ENCODE measurements around the gene ACAD11. TPM values are rescaled to one million over a fixed set of nuclear protein-coding genes. Genes with fewer than 3 reads are reported as not detected.

Gene ACAD11
- total RNA-seq, 1 experiment from 2014 or later = 12.6 TPM

- no peak for ATAC-seq
- Histone ChIP-seq H2AFZ (ENCODE audit: low read depth, low read length, poor library complexity, severe bottlenecking) (no peak overlapping the region), H3K9me2 (ENCODE audit: insufficient read depth) (no peaks in the 10 kb centered on the region), H3K79me2 (ENCODE audit: insufficient read depth, low read length) (no peaks in the 10 kb centered on the region), H3K9me3 (ENCODE audit: control insufficient read depth in 1 of 2, insufficient read depth in 1 of 2, low read depth in 1 of 2, low read length in 2 of 2) (no peaks in the 10 kb centered on the region), H4K20me1 (ENCODE audit: insufficient read depth) (no peaks in the 10 kb centered on the region), H3K4me2 (ENCODE audit: low read length) (no peak overlapping the region), H3K9ac (ENCODE audit: low read length) (no peak overlapping the region), H3K36me3 (ENCODE audit: control insufficient read depth in 1 of 2, insufficient read depth in 2 of 2, low read length in 2 of 2) (no peaks in the 10 kb centered on the region), H3K4me1 (ENCODE audit: control insufficient read depth in 1 of 2, insufficient read depth in 2 of 2, low read length in 2 of 2) (no peaks in the 10 kb centered on the region), H3K27me3 (ENCODE audit: insufficient read depth, low read length) (no peaks in the 10 kb centered on the region), H3K4me3 (replicated peaks in 1 of 2; ENCODE audit: low read depth in 1 of 2, low read length in 2 of 2) (no peak overlapping the region), H3K27ac (ENCODE audit: low read depth, low read length) (no peak overlapping the region)
- intact Hi-C loops (cut with micrococcal nuclease) = no loop called here
- POLR2A ChIA-PET = no interaction called here
- no peak for DNase-seq (ENCODE audit: low read depth, low spot score)
- CTCF ChIA-PET = no interaction called here
- BruUV-seq (replicated peaks) = no TSS peak
- TF ChIP-seq ATF3 (IDR thresholded peaks at IDR 0.05) (no peak), EZH2 (IDR thresholded peaks at IDR 0.05) (no peak), JUND (IDR thresholded peaks at IDR 0.05) (no peak), CEBPB (IDR thresholded peaks at IDR 0.05; ENCODE audit: low read depth) (no peak), POLR2A (IDR thresholded peaks at IDR 0.05; ENCODE audit: borderline replicate concordance, extremely low read depth, insufficient read depth, insufficient read length) (no peak), FOSL1 (IDR thresholded peaks at IDR 0.05; ENCODE audit: low read depth) (no peak), CBX3 (IDR thresholded peaks at IDR 0.05; ENCODE audit: low read depth) (no peak), CTCF (IDR thresholded peaks at IDR 0.05 in 2 of 3, conservative IDR thresholded peaks at IDR 0.05 in 1 of 3; ENCODE audit: borderline replicate concordance in 1 of 3, insufficient read depth in 1 of 3, low read depth in 2 of 3, low read length in 2 of 3) (no peak), TCF7L2 (IDR thresholded peaks at IDR 0.05; ENCODE audit: borderline replicate concordance, extremely low read depth, insufficient read depth, insufficient read length) (no peak), REST (IDR thresholded peaks at IDR 0.05; ENCODE audit: low read depth) (no peak), RAD21 (IDR thresholded peaks at IDR 0.05; ENCODE audit: low read depth) (no peak), ZNF274 (IDR thresholded peaks at IDR 0.05; ENCODE audit: low read depth, low read length) (no peak), ELF1 (IDR thresholded peaks at IDR 0.05; ENCODE audit: borderline replicate concordance, low read depth) (no peak), YY1 (IDR thresholded peaks at IDR 0.05; ENCODE audit: extremely low read depth, insufficient replicate concordance, low read depth, low read length) (no peak), EZH2phosphoT487 (IDR thresholded peaks at IDR 0.05; ENCODE audit: borderline replicate concordance) (no peak)
- TF ChIP-seq, protein P1, sequence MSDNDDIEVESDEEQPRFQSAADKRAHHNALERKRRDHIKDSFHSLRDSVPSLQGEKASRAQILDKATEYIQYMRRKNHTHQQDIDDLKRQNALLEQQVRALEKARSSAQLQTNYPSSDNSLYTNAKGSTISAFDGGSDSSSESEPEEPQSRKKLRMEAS (IDR thresholded peaks at IDR 0.05) = no peak
- TF ChIP-seq, protein P2, sequence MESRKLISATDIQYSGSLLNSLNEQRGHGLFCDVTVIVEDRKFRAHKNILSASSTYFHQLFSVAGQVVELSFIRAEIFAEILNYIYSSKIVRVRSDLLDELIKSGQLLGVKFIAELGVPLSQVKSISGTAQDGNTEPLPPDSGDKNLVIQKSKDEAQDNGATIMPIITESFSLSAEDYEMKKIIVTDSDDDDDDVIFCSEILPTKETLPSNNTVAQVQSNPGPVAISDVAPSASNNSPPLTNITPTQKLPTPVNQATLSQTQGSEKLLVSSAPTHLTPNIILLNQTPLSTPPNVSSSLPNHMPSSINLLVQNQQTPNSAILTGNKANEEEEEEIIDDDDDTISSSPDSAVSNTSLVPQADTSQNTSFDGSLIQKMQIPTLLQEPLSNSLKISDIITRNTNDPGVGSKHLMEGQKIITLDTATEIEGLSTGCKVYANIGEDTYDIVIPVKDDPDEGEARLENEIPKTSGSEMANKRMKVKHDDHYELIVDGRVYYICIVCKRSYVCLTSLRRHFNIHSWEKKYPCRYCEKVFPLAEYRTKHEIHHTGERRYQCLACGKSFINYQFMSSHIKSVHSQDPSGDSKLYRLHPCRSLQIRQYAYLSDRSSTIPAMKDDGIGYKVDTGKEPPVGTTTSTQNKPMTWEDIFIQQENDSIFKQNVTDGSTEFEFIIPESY (IDR thresholded peaks at IDR 0.05; ENCODE audit: extremely low read depth, insufficient replicate concordance, low read length) = no peak
- RAD21 ChIA-PET (ENCODE audit: low non-redundant PET in 1 of 2, low total read pairs in 2 of 2, uncharacterized antibody in 2 of 2, unreplicated experiment in 2 of 2) = no interaction called here
These were observed 103.0 kb downstream of the ACAD11 start for GRCh38 chr3:132556508-132557159.

All from HCT116 (cell line).